Aorta (tissue), 5 donors: ENCODE results near the gene SSH2. TPM values are rescaled to one million over a fixed set of nuclear protein-coding genes. Genes with fewer than 3 reads are reported as not detected.

Experiments
- ATAC-seq: fragments of 200-7000 bp; cut with Tn5 transposase; one replicate; pipeline ENCODE4 v1.9.1; 2022; ENCODE audit warnings: moderate library complexity; ENCODE audit not compliant: low FRiP score
- DNase-seq, 2 donors: peaks; one replicate each; pipeline ENCODE4 v3.0.0-alpha.2; 2020
- H3K27ac ChIP-seq, 2 donors: one replicate each; pipeline ENCODE4 v1.5.1; 2013; ENCODE audit warnings: low read length in 2 of 2, mild to moderate bottlenecking in 2 of 2, moderate library complexity in 2 of 2, control low read depth in 1 of 2, inconsistent platforms in 1 of 2, low read depth in 1 of 2
- H3K27me3 ChIP-seq, 2 donors: one replicate each; pipeline ENCODE4 v1.6.1; 2013; ENCODE audit warnings: control low read depth in 1 of 2, low read length in 1 of 2, mild to moderate bottlenecking in 1 of 2, moderate library complexity in 1 of 2; ENCODE audit not compliant: insufficient read depth in 2 of 2, control insufficient read depth in 1 of 2
- H3K36me3 ChIP-seq, 2 donors: one replicate each; pipeline ENCODE4 v1.6.1; 2013; ENCODE audit warnings: control low read depth in 1 of 2, low read length in 1 of 2, mild to moderate bottlenecking in 1 of 2; ENCODE audit not compliant: insufficient read depth in 2 of 2, control insufficient read depth in 1 of 2
- H3K4me1 ChIP-seq, 2 donors: one replicate each; pipeline ENCODE4 v1.6.1; 2013; ENCODE audit warnings: low read length in 2 of 2, control low read depth in 1 of 2, mild to moderate bottlenecking in 1 of 2, moderate library complexity in 1 of 2; ENCODE audit not compliant: insufficient read depth in 2 of 2, control insufficient read depth in 1 of 2
- H3K4me3 ChIP-seq, 2 donors: one replicate each; pipeline ENCODE4 v1.5.1; 2013; ENCODE audit warnings: low read length in 2 of 2, control low read depth in 1 of 2, mild to moderate bottlenecking in 1 of 2
- H3K9me3 ChIP-seq: one replicate; pipeline ENCODE4 v1.6.1; 2013; ENCODE audit warnings: mild to moderate bottlenecking, low read length; ENCODE audit not compliant: control insufficient read depth
- WGBS, 2 donors: extraction: QIAGEN DNeasy Blood & Tissue Kit; methylation state at CpG; one replicate each; pipeline ENCODE4 v1.1.7; 2013; 5-methylcytosine and 5-hydroxymethylcytosine counted together
- intact Hi-C, 2 donors: fragments of 100-400 bp; cut with DNase I; formaldehyde crosslinking; loops; one replicate each; pipeline versions ENCODE4 v1.14.2 to v1.15.0; 2022
- polyA plus RNA-seq, 2 donors: library from polyadenylated mRNA; stranded (reverse); fragments of 200-250 nt; gene quantifications; one replicate each; pipeline ENCODE4 v1.2.3, GENCODE V29; 2013
- total RNA-seq, 2 donors: library from RNA; stranded (reverse); fragmentation: NEBNext Ultra II Directional; extraction: Animal tissue kit (Norgen Biotek cat#: 25700); gene quantifications; one replicate each; pipeline ENCODE4 v1.2.1, GENCODE V29; 2021
- donor health status: healthy with polysubstance abuse.
- donor health status: Bipolar disorder and iron deficiency.
- donor health status: DM: no; HTN: no; CAD: no.
- donor health status: DM: no; HTN: no; CAD: no.
- donor health status: DM: yes; HTN: yes; CAD: no.

SSH2 gene
- total and polyA plus RNA-seq, 4 donors, result 7.2 to 35.3 (median 30.3) TPM

DNA sequence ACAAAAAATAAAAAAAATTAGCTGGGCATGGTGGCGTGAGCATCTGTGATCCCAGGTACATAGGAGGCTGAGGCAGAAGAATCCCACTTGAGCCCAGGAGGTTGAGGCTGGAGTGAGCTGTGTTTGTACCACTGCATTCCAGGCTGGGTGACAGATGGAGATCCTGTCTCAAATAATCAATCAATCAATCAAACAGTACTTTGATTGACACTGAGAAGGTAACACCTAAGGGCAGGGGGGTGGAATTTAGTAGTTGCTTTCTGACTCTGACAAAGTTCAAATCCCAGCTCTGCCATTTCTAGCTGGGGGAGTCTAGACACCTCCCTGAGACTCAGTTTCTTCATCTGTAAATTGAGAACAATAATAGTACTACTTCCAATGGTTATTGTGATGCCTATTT, 12.0 kb downstream of the SSH2 start:
- Histone ChIP-seq H3K4me3 (no peak overlapping the region), H3K27me3 (no peaks in the 10 kb centered on the region), H3K27ac (no peak overlapping the region), H3K4me1 (peaks cover 0 to 2% of the 10 kb centered on the region in 2 donors), H3K36me3 (no peaks in the 10 kb centered on the region), H3K9me3 (no peaks in the 10 kb centered on the region)
- DNase-seq, result no peak
- ATAC-seq, result no peak
- intact Hi-C loops, result no loop called here
- 99 to 100% methylated on average over 1 of the region's 1 CpG for WGBS, 2 donors

DNA sequence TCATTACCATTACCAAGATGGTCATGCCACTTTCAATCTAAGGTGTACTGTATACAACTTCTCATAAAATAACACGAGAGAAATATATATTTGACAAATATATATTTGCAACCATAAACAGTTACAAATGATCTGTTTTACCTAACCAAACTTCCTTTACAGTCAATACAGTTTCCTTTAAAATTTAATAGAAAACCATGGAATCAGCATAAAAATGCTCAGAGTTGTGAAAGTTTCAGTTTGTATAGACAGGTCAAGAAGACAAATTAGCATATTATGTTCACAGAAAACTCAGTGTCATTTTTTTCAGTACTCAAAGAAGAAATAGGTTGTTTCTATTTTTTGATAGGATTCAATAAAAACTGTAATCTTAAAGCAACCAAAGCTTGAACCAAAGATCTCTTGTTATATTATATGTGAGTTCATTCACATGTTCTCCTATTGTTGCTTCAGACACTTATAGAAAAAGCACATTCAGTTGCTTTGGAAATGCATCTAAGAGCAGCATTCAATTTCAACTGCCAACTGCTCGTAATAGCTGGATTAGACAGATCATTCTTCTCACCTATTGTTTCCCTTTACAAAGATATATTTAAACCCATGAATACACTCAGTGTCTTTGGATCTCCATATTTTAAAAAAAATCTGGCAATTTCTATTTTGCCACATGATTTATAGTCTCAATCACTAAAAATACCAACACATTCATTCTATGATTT, 15.1 kb downstream of the SSH2 start:
- Histone ChIP-seq H3K27ac (no peak overlapping the region), H3K36me3 (no peaks in the 10 kb centered on the region), H3K9me3 (no peaks in the 10 kb centered on the region), H3K27me3 (no peaks in the 10 kb centered on the region), H3K4me1 (peaks cover 0 to 2% of the 10 kb centered on the region in 2 donors), H3K4me3 (no peak overlapping the region)
- DNase-seq, result no peak
- 83 to 87% methylated on average over 2 of the region's 2 CpGs for WGBS, 2 donors
- intact Hi-C loops, result no loop called here
- no peak for ATAC-seq

DNA sequence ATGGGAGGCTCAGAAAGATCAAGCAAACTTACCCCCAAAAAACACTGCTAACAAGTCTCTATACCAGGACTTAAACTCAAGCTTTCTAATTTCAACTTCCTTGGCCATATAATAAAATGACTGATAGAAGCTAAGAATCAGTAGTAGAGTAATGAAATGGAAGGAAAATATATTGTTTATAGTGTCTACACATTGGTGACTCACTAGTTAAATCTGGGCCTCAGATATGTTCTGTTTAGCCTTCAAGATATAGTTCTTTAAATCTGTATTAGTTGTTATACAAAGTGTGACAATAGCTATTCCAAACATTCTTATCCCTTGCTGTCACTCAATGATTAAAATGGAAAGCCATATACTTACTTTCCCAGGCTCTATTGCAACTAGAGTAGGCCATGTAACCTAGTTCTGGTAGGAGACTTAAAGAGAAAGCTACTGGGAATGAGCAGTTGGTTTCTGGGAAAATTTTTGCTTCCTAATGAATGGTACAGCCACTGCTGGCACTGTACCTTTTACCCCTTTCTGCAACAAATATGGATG, 18.3 kb downstream of the SSH2 start:
- intact Hi-C loops, result no loop called here
- no peak for DNase-seq
- no peak overlapping the region for H3K4me3 ChIP-seq
- no peak overlapping the region for H3K27ac ChIP-seq
- H3K4me1 ChIP-seq, result no peaks in the 10 kb centered on the region
- H3K9me3 ChIP-seq, result no peaks in the 10 kb centered on the region
- no peak for ATAC-seq
- no peaks in the 10 kb centered on the region for H3K27me3 ChIP-seq
- H3K36me3 ChIP-seq, result no peaks in the 10 kb centered on the region

DNA sequence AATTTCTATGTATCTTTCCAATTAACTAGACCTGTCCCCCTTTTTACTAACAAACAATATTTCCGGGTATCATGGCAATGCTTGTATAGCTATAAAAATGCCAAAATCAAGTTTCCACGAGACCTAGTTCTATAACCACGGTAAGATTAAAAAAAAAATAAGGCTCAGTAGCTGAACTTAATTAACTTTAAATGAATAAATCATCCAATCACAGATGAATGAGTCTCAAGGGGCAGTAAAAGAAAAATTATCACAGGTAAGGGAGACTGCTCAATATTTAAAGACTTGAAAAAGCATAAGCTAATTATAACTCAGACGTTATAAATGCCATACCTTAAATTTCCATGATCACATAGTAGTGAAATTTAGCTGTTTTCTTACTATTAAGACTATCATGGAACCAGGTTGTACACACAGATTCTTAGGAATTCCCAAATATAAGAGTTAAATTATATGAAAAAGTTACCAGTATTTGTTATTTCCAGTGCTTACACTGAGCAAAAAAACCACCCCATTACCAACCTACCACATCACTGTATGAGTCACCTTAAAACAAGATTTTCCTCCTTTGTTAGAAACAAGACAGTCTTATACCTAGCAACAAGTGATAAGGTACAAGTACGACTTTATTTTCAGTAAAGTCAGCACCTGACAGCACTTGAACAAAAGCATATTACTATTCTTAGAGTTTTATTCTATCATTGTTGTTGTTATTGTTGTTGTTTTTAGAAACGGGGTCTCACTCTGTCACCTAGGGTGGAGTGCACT, 20.6 kb downstream of the SSH2 start:
- no peaks in the 10 kb centered on the region for H3K9me3 ChIP-seq
- H3K36me3 ChIP-seq, result no peaks in the 10 kb centered on the region
- ATAC-seq (no peak), DNase-seq (no peak)
- WGBS, 2 donors, result 78 to 81% methylated on average over 6 of the region's 6 CpGs
- H3K27ac ChIP-seq, result no peak overlapping the region
- no peaks in the 10 kb centered on the region for H3K4me1 ChIP-seq
- no peak overlapping the region for H3K4me3 ChIP-seq
- no peaks in the 10 kb centered on the region for H3K27me3 ChIP-seq
- intact Hi-C loops, result no loop called here

DNA sequence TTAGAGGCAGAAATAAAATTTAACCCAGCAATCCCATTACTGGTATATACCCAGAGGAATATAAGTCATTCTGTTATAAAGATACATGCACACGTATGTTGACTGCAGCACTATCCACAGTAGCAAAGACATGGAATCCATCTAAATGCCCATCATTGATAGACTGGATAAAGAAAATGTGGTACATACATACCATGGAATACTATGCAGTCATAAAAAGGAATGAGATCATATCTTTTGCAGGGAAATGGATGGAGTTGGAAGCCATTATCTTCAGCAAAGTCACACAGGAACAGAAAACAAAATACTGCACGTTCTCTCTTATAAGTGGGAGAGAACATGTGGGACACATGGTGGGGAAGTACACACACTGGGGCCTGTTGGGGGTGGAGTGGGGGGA, 23.1 kb downstream of the SSH2 start:
- no peaks in the 10 kb centered on the region for H3K36me3 ChIP-seq
- WGBS, 2 donors, result 91 to 100% methylated on average over 2 of the region's 2 CpGs
- H3K4me3 ChIP-seq, result no peak overlapping the region
- H3K9me3 ChIP-seq, result no peaks in the 10 kb centered on the region
- DNase-seq (no peak), ATAC-seq (no peak)
- no peaks in the 10 kb centered on the region for H3K4me1 ChIP-seq
- intact Hi-C loops, result no loop called here
- H3K27me3 ChIP-seq, result no peaks in the 10 kb centered on the region
- H3K27ac ChIP-seq, result no peak overlapping the region

DNA sequence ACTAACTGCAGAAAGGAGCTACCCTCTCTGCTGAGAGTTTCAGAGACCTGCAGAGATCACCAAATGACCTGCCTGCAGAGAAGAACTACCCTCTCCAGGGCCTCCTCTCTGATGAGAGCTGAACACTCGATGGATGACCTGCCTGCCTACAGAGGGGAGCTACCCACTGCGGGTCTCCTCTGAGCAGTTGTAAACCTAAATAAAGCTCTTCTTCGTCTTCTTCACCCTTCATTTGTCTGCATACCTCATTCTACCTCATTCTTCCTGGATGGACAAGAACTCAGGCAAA, 24.2 kb downstream of the SSH2 start:
- intact Hi-C loops, result no loop called here
- Histone ChIP-seq H3K9me3 (no peaks in the 10 kb centered on the region), H3K36me3 (no peaks in the 10 kb centered on the region), H3K4me3 (no peak overlapping the region), H3K27me3 (no peaks in the 10 kb centered on the region), H3K27ac (no peak overlapping the region), H3K4me1 (no peaks in the 10 kb centered on the region)
- ATAC-seq, result no peak
- 96 to 99% methylated on average over 3 of the region's 3 CpGs for WGBS, 2 donors
- DNase-seq, result no peak

DNA sequence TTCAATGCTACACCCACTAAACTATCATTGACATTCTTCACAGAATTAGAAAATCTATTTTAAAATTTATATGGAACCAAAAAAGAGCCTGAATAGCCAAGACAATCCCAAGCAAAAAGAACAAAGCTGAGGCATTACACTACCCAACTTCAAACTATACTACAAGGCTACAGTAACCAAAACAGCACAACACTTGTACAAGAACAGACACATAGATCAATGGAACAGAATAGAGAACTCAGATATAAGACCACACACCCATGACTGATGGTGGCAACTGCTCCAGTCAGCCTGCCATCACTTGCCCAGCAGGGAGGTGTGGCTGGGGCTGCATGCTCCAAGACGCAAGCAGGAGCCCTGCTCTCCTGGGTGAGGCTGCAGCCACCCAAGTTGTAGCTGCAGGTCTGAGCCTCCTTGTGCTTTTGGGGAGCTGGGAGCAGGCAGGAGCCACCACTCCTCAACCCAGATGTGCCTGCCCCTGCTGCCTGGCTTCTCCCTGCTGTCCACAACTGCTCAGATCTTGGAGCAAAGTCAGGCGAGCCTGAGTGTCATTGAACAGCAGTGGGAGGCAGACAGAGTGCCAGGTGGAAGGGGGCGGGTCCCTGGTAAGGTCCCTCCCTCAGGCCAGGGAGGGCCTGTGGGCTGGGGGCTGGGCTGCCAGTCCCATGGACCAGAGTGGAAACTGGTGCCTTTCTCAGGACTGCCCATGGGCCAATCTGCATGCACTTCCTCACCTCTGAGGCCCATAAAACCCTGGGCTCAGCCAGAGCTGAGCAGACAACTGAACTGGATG, 24.7 kb downstream of the SSH2 start:
- intact Hi-C loops, result no loop called here
- no peak for DNase-seq
- WGBS, 2 donors, result 95 to 100% methylated on average over 3 of the region's 3 CpGs
- H3K4me3 ChIP-seq, result no peak overlapping the region
- no peak overlapping the region for H3K27ac ChIP-seq
- no peaks in the 10 kb centered on the region for H3K9me3 ChIP-seq
- no peaks in the 10 kb centered on the region for H3K4me1 ChIP-seq
- no peaks in the 10 kb centered on the region for H3K36me3 ChIP-seq
- no peaks in the 10 kb centered on the region for H3K27me3 ChIP-seq
- ATAC-seq, result no peak

DNA sequence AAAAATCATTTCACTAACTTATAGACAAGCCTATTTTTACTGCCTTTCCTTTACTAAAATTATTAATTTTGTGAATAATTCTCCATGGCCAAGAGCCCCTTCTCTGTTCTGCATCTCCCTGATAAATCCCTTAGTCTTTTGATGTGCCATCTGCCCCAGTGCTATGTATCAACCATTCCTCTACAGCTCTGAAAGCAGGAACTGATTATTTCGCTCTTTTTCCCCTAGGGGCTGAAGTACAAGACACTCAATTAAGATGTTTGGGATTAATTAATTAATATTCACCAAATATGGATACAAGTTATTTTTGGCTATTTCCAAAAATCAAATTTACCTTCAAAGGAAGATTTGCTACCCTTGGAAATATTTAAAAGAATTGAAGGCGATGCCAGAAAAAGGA, 26.6 kb downstream of the SSH2 start:
- no peaks in the 10 kb centered on the region for H3K36me3 ChIP-seq
- H3K27ac ChIP-seq, result no peak overlapping the region
- intact Hi-C loops, result no loop called here
- WGBS, 2 donors, result 90 to 91% methylated on average over 2 of the region's 2 CpGs
- H3K4me3 ChIP-seq, result no peak overlapping the region
- DNase-seq, result no peak
- H3K27me3 ChIP-seq, result no peaks in the 10 kb centered on the region
- no peaks in the 10 kb centered on the region for H3K9me3 ChIP-seq
- no peak for ATAC-seq
- H3K4me1 ChIP-seq, result no peaks in the 10 kb centered on the region
